ENCODE measurements around the gene MCUB.
"Not testable (repeated sequence)": the region's sequence is repeated elsewhere in the genome, so short reads cannot be mapped to it uniquely, and the experiment has no call there.

Gene MCUB

GRCh38 chr4:109559983-109560686 lies at the start of gene MCUB:
MCUB (plus strand) TSS chr4:109560246; CDS start chr4:109560338, 92 bp downstream.
- peak; percentile 74 to 85 for DNase-seq

GRCh38 chr4:109510687-109511086 lies 49.4 kb upstream of the MCUB start:
- DNase-seq, result no peak

- DNase-seq, result no peak
Measured at GRCh38 chr4:109511414-109511813, 48.6 kb upstream of the MCUB start.

GRCh38 chr4:109513368-109513767 lies 46.7 kb upstream of the MCUB start:
- not testable (repeated sequence) for DNase-seq

GRCh38 chr4:109532182-109532581 lies 27.9 kb upstream of the MCUB start:
- DNase-seq, result no peak

GRCh38 chr4:109545401-109545800 lies 14.6 kb upstream of the MCUB start:
- no peak for DNase-seq

- no peak for DNase-seq
Measured at GRCh38 chr4:109547394-109547793, 12.7 kb upstream of the MCUB start.

GRCh38 chr4:109548655-109549054 lies 11.4 kb upstream of the MCUB start:
- no peak for DNase-seq

GRCh38 chr4:109552237-109552636 lies 7.8 kb upstream of the MCUB start:
- DNase-seq, result no peak

GRCh38 chr4:109553130-109553529 lies 6.9 kb upstream of the MCUB start:
- DNase-seq, result no peak

GRCh38 chr4:109554971-109555370 lies 5.1 kb upstream of the MCUB start:
- DNase-seq, result no peak

GRCh38 chr4:109557433-109557832 lies 2.6 kb upstream of the MCUB start:
- no peak for DNase-seq

- not testable (repeated sequence) for DNase-seq
Measured at GRCh38 chr4:109558095-109558494, 2.0 kb upstream of the MCUB start.

- peak in 1 of 2 experiments; percentile 43 for DNase-seq
Measured at GRCh38 chr4:109559625-109559982, 442 bp upstream of the MCUB start.

- peak in 1 of 2 experiments; percentile 5 for DNase-seq
Measured at GRCh38 chr4:109560687-109561461, 828 bp downstream of the MCUB start.

- DNase-seq, result peak in 1 of 2 experiments; percentile 37
Measured at GRCh38 chr4:109562457-109563239, 2.6 kb downstream of the MCUB start.

GRCh38 chr4:109571494-109571893 lies 11.4 kb downstream of the MCUB start:
- no peak for DNase-seq

- no peak for DNase-seq
Measured at GRCh38 chr4:109572154-109572553, 12.1 kb downstream of the MCUB start.

GRCh38 chr4:109574443-109574850 lies 14.4 kb downstream of the MCUB start:
- DNase-seq, result peak in 1 of 2 experiments; percentile 2

GRCh38 chr4:109574931-109575804 lies 15.1 kb downstream of the MCUB start:
- DNase-seq, result peak in 1 of 2 experiments; percentile 37

- DNase-seq, result peak in 1 of 2 experiments; percentile 67
Measured at GRCh38 chr4:109576462-109576861, 16.4 kb downstream of the MCUB start.

GRCh38 chr4:109578846-109579245 lies 18.8 kb downstream of the MCUB start:
- DNase-seq, result no peak

All from NCI-H2081 (cell line).